Progenitor cell of endocrine pancreas (in vitro differentiated cells): ENCODE results near the gene KRTAP4-16. TPM values are rescaled to one million over a fixed set of nuclear protein-coding genes. Genes with fewer than 3 reads are reported as not detected.

Source experiments
- DNase-seq: peaks from one replicate; pipeline ENCODE4 v3.0.0; 2021; ENCODE audit warnings: low spot score; ENCODE audit not compliant: unreplicated experiment
- H3K27ac Mint-ChIP-seq: 2 replicates; pipeline ENCODE4 v1.8.0; 2021; ENCODE audit warnings: mild to moderate bottlenecking, moderate library complexity, mixed read lengths
- H3K27me3 Mint-ChIP-seq: 2 replicates; pipeline ENCODE4 v1.8.0; 2021; ENCODE audit warnings: mixed read lengths
- H3K36me3 Mint-ChIP-seq: 2 replicates; pipeline ENCODE4 v1.8.0; 2022; ENCODE audit warnings: mixed read lengths; ENCODE audit not compliant: insufficient read depth
- H3K4me1 Mint-ChIP-seq: 2 replicates; pipeline ENCODE4 v1.8.0; 2021; ENCODE audit warnings: low read depth, mixed read lengths
- H3K4me3 Mint-ChIP-seq: 2 replicates; pipeline ENCODE4 v1.8.0; 2021; ENCODE audit warnings: low read depth, mild to moderate bottlenecking, moderate library complexity, mixed read lengths
- H3K9me3 Mint-ChIP-seq: 2 replicates; pipeline ENCODE4 v1.8.0; 2021; ENCODE audit warnings: low read depth, mixed read lengths
- CTCF ChIP-seq: fragments of 200-600 bp; sonication (generic); IDR thresholded peaks from one replicate; pipeline ENCODE4 v1.5.0; 2021; ENCODE audit warnings: antibody characterized with exemption, mild to moderate bottlenecking; ENCODE audit not compliant: unreplicated experiment
- total RNA-seq: library from RNA; stranded (reverse); gene quantifications from 2 replicates; pipeline ENCODE4 v1.2.1, GENCODE V29; 2021

KRTAP4-16 gene
- total RNA-seq, 1 donor from 2014 or later, result not detected

DNA sequence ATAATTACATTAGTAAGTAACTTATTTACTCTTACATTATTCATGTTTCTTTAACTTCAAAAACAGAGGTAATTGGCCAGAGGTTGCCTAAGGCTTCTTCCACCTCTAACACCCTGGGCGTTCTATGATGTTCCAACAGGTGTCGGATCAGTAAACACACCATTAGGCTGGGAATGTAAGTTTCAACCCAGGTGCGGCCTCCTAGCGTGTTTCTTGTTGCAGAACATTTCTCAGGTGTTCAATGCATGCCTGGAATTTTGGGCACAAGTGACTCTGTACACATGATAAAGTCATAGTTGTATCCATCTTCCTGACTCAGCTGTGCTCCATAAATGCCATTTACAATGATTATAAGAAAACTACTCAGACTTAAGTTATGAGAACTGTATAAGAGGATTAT is 48.0 kb downstream of the KRTAP4-16 start:
- H3K27ac Mint-ChIP-seq, result no peak overlapping the region
- no peak for DNase-seq

DNA sequence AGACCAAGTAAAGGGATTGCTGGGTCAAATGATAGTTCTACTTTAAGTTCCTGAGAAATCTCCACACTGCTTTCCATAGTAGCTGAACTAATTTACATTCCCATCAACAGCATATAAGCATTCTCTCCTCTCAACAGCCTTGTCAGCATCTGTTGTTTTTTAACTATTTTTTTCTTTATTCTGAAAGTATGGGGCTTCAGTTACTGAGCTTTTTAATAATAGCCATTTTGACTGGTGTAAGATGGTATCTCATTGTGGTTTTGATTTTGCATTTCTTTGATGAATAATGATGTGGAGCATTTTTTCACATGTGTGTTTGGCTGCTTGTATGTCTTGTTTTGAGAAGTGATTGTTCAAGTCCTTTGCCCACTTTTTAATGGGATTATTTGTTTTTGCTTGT is 49.4 kb downstream of the KRTAP4-16 start:
- Mint-ChIP-seq H3K4me3 (no peak overlapping the region), H3K4me1 (peaks cover 2% of the 10 kb centered on the region), H3K27me3 (no peaks in the 10 kb centered on the region), H3K27ac (no peak overlapping the region), H3K36me3 (peaks cover 2% of the 10 kb centered on the region), H3K9me3 (peaks cover 17% of the 10 kb centered on the region)
- no peak for DNase-seq
- no peak for TF ChIP-seq CTCF

More for the DNA sequence above, 48.0 kb downstream of the KRTAP4-16 start:
- peaks cover 2% of the 10 kb centered on the region for H3K36me3 Mint-ChIP-seq
- H3K27me3 Mint-ChIP-seq, result no peaks in the 10 kb centered on the region
- no peaks in the 10 kb centered on the region for H3K4me1 Mint-ChIP-seq
- peaks cover 17% of the 10 kb centered on the region for H3K9me3 Mint-ChIP-seq
- no peak for TF ChIP-seq CTCF
- H3K4me3 Mint-ChIP-seq, result no peak overlapping the region

Other genes starting within 250 kb of the KRTAP4-16 start
- not detected in 2 replicates for gene KRT12, start 235.0 kb downstream of the KRTAP4-16 start, total RNA-seq
- gene KRT20, start 217.0 kb downstream of the KRTAP4-16 start, total RNA-seq, result not detected in 2 replicates
- gene KRT23, start 164.6 kb downstream of the KRTAP4-16 start, total RNA-seq, result 2.1 and 3.8 TPM in 2 replicates
- not detected in 2 replicates for gene KRT39, start 135.3 kb downstream of the KRTAP4-16 start, total RNA-seq
- 0.13 TPM in 1 of 2 replicates, not detected in the other for gene KRT40, start 117.9 kb downstream of the KRTAP4-16 start, total RNA-seq
- not detected in 2 replicates for gene KRTAP3-3, start 108.0 kb downstream of the KRTAP4-16 start, total RNA-seq
- gene KRTAP3-2, start 102.3 kb downstream of the KRTAP4-16 start, total RNA-seq, result not detected in 2 replicates
- gene KRTAP3-1, start 93.1 kb downstream of the KRTAP4-16 start, total RNA-seq, result not detected in 2 replicates
- not detected in 2 replicates for gene KRTAP1-5, start 75.0 kb downstream of the KRTAP4-16 start, total RNA-seq
- not detected in 2 replicates for gene KRTAP1-4, start 72.0 kb downstream of the KRTAP4-16 start, total RNA-seq
- not detected in 2 replicates for gene KRTAP1-3, start 67.3 kb downstream of the KRTAP4-16 start, total RNA-seq
- gene KRTAP1-1, start 60.8 kb downstream of the KRTAP4-16 start, total RNA-seq, result not detected in 2 replicates
- not detected in 2 replicates for gene KRTAP2-1, start 54.9 kb downstream of the KRTAP4-16 start, total RNA-seq
- gene KRTAP2-2, start 47.0 kb downstream of the KRTAP4-16 start, total RNA-seq, result not detected in 2 replicates
- not detected in 2 replicates for gene KRTAP2-3, start 42.1 kb downstream of the KRTAP4-16 start, total RNA-seq
- gene KRTAP2-4, start 36.3 kb downstream of the KRTAP4-16 start, total RNA-seq, result not detected in 2 replicates
- not detected in 2 replicates for gene KRTAP4-7, start 18.1 kb downstream of the KRTAP4-16 start, total RNA-seq
- not detected in 2 replicates for gene KRTAP4-8, start 4.1 kb downstream of the KRTAP4-16 start, total RNA-seq
- gene KRTAP4-9, start 3.2 kb upstream of the KRTAP4-16 start, total RNA-seq, result not detected in 2 replicates
- gene KRTAP4-11, start 16.2 kb upstream of the KRTAP4-16 start, total RNA-seq, result not detected in 2 replicates
- not detected in 2 replicates for gene KRTAP4-12, start 22.0 kb upstream of the KRTAP4-16 start, total RNA-seq
- not detected in 2 replicates for gene KRTAP4-6, start 38.3 kb upstream of the KRTAP4-16 start, total RNA-seq
- not detected in 2 replicates for gene KRTAP4-5, start 47.6 kb upstream of the KRTAP4-16 start, total RNA-seq
- gene KRTAP4-4, start 58.5 kb upstream of the KRTAP4-16 start, total RNA-seq, result not detected in 2 replicates
- not detected in 2 replicates for gene KRTAP4-3, start 66.0 kb upstream of the KRTAP4-16 start, total RNA-seq
- not detected in 2 replicates for gene KRTAP4-2, start 76.0 kb upstream of the KRTAP4-16 start, total RNA-seq
- not detected in 2 replicates for gene KRTAP4-1, start 82.7 kb upstream of the KRTAP4-16 start, total RNA-seq
- gene KRTAP9-1, start 87.7 kb upstream of the KRTAP4-16 start, total RNA-seq, result not detected in 2 replicates
- gene KRTAP9-2, start 124.4 kb upstream of the KRTAP4-16 start, total RNA-seq, result not detected in 2 replicates
- not detected in 2 replicates for gene KRTAP9-3, start 130.2 kb upstream of the KRTAP4-16 start, total RNA-seq
- not detected in 2 replicates for gene KRTAP9-8, start 135.8 kb upstream of the KRTAP4-16 start, total RNA-seq
- not detected in 2 replicates for gene KRTAP9-4, start 147.5 kb upstream of the KRTAP4-16 start, total RNA-seq
- gene KRTAP9-9, start 153.2 kb upstream of the KRTAP4-16 start, total RNA-seq, result not detected in 2 replicates
- not detected in 2 replicates for gene KRTAP9-6, start 163.2 kb upstream of the KRTAP4-16 start, total RNA-seq
- gene KRTAP9-7, start 173.5 kb upstream of the KRTAP4-16 start, total RNA-seq, result not detected in 2 replicates
- gene KRTAP29-1, start 200.6 kb upstream of the KRTAP4-16 start, total RNA-seq, result not detected in 2 replicates
- not detected in 2 replicates for gene KRTAP16-1, start 207.1 kb upstream of the KRTAP4-16 start, total RNA-seq
- not detected in 2 replicates for gene KRTAP17-1, start 213.5 kb upstream of the KRTAP4-16 start, total RNA-seq
- not detected in 2 replicates for gene KRT33A, start 248.6 kb upstream of the KRTAP4-16 start, total RNA-seq